ENCODE measurements around the gene BRCC3. TPM values are rescaled to one million over a fixed set of nuclear protein-coding genes. Genes with fewer than 3 reads are reported as not detected.
"Not testable (repeated sequence)": the region's sequence is repeated elsewhere in the genome, so short reads cannot be mapped to it uniquely, and the experiment has no call there.

Gene BRCC3
- total and polyA plus RNA-seq, 10 of the 15 experiments (the other 5 are each of a cell fraction or from before 2014, with no cell fraction given) = 15.5 to 57.5 (median 35.6) TPM

GRCh38 chrX:155144926-155145325, 73.6 kb downstream of the BRCC3 start (continued):
- no peak for TF ChIP-seq ZBED1 (IDR thresholded peaks at IDR 0.05; ENCODE audit: borderline replicate concordance)
- TF ChIP-seq ZNF384 (IDR thresholded peaks at IDR 0.05; ENCODE audit: borderline replicate concordance, low read depth, low read length) = no peak
- no peak for TF ChIP-seq CREB1 (IDR thresholded peaks at IDR 0.05; ENCODE audit: low read depth)
- TF ChIP-seq DPF2 (IDR thresholded peaks at IDR 0.05) = no peak
- TF ChIP-seq TBL1XR1 (IDR thresholded peaks at IDR 0.05; ENCODE audit: low read depth, low read length) = no peak
- no peak for TF ChIP-seq SRF (IDR thresholded peaks at IDR 0.05; ENCODE audit: low read depth in 2 of 2, low read length in 2 of 2)
- TF ChIP-seq CBX5 (IDR thresholded peaks at IDR 0.05; ENCODE audit: low read depth) = no peak
- no peak for TF ChIP-seq USF1 (IDR thresholded peaks at IDR 0.05; ENCODE audit: borderline replicate concordance, extremely low read length, insufficient read depth, low read depth, low read length)
- no peak for TF ChIP-seq IKZF2 (IDR thresholded peaks at IDR 0.05)
- TF ChIP-seq NR2F1 (conservative IDR thresholded peaks at IDR 0.05) = no peak
- TF ChIP-seq GATAD2B (conservative IDR thresholded peaks at IDR 0.05; ENCODE audit: low read depth) = no peak
- no peak for TF ChIP-seq YBX1 (IDR thresholded peaks at IDR 0.05)
- no peak for TF ChIP-seq RB1 (IDR thresholded peaks at IDR 0.05; ENCODE audit: borderline replicate concordance)
- no peak for TF ChIP-seq CTCF (IDR thresholded peaks at IDR 0.05 in 2 of 3, conservative IDR thresholded peaks at IDR 0.05 in 1 of 3; ENCODE audit: control insufficient read depth in 2 of 3, extremely low read depth in 1 of 3, insufficient read depth in 1 of 3, low read depth in 3 of 3, low read length in 3 of 3)

GRCh38 chrX:155147612-155148011, 76.3 kb downstream of the BRCC3 start:
- H3K9ac ChIP-seq (ENCODE audit: control insufficient read depth, insufficient read depth, low read length); POLR2A ChIA-PET; H3K36me3 ChIP-seq (ENCODE audit: control insufficient read depth in 2 of 2, insufficient read depth in 2 of 2, low read length in 1 of 2); BruUV-seq (replicated peaks); RAD21 ChIA-PET (ENCODE audit: unreplicated experiment); H3K4me3 ChIP-seq; DNase-seq (ENCODE audit: low read depth, low spot score); H3K79me2 ChIP-seq (ENCODE audit: control insufficient read depth, insufficient read depth, low read length); CTCF ChIA-PET; H2AFZ ChIP-seq (ENCODE audit: control insufficient read depth, low read depth, low read length); H3K4me1 ChIP-seq (ENCODE audit: control insufficient read depth, insufficient read depth, low read length); H3K27ac ChIP-seq (ENCODE audit: control insufficient read depth, insufficient read depth); FAIRE-seq; H3K4me2 ChIP-seq (ENCODE audit: control insufficient read depth, insufficient read depth); H3K9me3 ChIP-seq (replicated peaks; ENCODE audit: control insufficient read depth, insufficient read depth, low read length); SMC1A ChIA-PET (ENCODE audit: uncharacterized antibody, unreplicated experiment); ATAC-seq; H3K27me3 ChIP-seq (replicated peaks in 1 of 2; ENCODE audit: control insufficient read depth in 2 of 2, insufficient read depth in 2 of 2, low read length in 1 of 2); H4K20me1 ChIP-seq (ENCODE audit: control insufficient read depth, insufficient read depth): not testable (repeated sequence)
- 0% methylated on average over 1 of the region's 6 CpGs for WGBS (ENCODE audit: insufficient coverage, insufficient replicate concordance, low lambda C conversion rate, missing lambda C conversion rate)
- in situ Hi-C loops (cut with MboI) (loop anchor here (10.0 kb wide), 1 partner anchor 233 kb away; no protein-coding TSS in a partner anchor), intact Hi-C loops (cut with micrococcal nuclease; ENCODE audit: unreplicated experiment) (loop anchor here (2.0 kb wide), 1 partner anchor 229 kb away; no protein-coding TSS in a partner anchor)

GRCh38 chrX:155148166-155148565, 76.9 kb downstream of the BRCC3 start:
- H3K9me3 ChIP-seq (replicated peaks; ENCODE audit: control insufficient read depth, insufficient read depth, low read length); H2AFZ ChIP-seq (ENCODE audit: control insufficient read depth, low read depth, low read length); H3K9ac ChIP-seq (ENCODE audit: control insufficient read depth, insufficient read depth, low read length); FAIRE-seq; DNase-seq (ENCODE audit: low read depth, low spot score); H3K4me2 ChIP-seq (ENCODE audit: control insufficient read depth, insufficient read depth); BruUV-seq (replicated peaks); H3K27ac ChIP-seq (ENCODE audit: control insufficient read depth, insufficient read depth); H3K27me3 ChIP-seq (replicated peaks in 1 of 2; ENCODE audit: control insufficient read depth in 2 of 2, insufficient read depth in 2 of 2, low read length in 1 of 2); H3K4me1 ChIP-seq (ENCODE audit: control insufficient read depth, insufficient read depth, low read length); H3K79me2 ChIP-seq (ENCODE audit: control insufficient read depth, insufficient read depth, low read length); POLR2A ChIA-PET; H3K36me3 ChIP-seq (ENCODE audit: control insufficient read depth in 2 of 2, insufficient read depth in 2 of 2, low read length in 1 of 2); H3K4me3 ChIP-seq; H4K20me1 ChIP-seq (ENCODE audit: control insufficient read depth, insufficient read depth); ATAC-seq: not testable (repeated sequence)
- no CpG with 5 or more reads among the region's 11 CpGs for WGBS (ENCODE audit: insufficient coverage, insufficient replicate concordance, low lambda C conversion rate, missing lambda C conversion rate)
- ChIA-PET RAD21 (ENCODE audit: unreplicated experiment) (interaction anchor here (0.9 to 1.0 kb wide), 2 partner anchors 168 to 230 kb away, joined by 4 to 9 read pairs; no protein-coding TSS in a partner anchor), SMC1A (ENCODE audit: uncharacterized antibody, unreplicated experiment) (interaction anchor here (1.3 to 1.5 kb wide), 3 partner anchors 164 to 230 kb away, joined by 6 to 11 read pairs (median 7); no protein-coding TSS in a partner anchor), CTCF (interaction anchor here (0.6 to 2.0 kb wide), 14 partner anchors 10 to 491 kb away, joined by 3 to 25 read pairs (median 4); no protein-coding TSS in a partner anchor)
- intact Hi-C loops (cut with micrococcal nuclease; ENCODE audit: unreplicated experiment) = loop anchor here (2.0 kb wide), 1 partner anchor 229 kb away; no protein-coding TSS in a partner anchor
- in situ Hi-C loops (cut with MboI) = loop anchor here (10.0 kb wide), 1 partner anchor 233 kb away; no protein-coding TSS in a partner anchor
